H4 (cell line): Measurements from ENCODE around the gene ACOT11. TPM values are rescaled to one million over a fixed set of nuclear protein-coding genes. Genes with fewer than 3 reads are reported as not detected.
A peak's percentile ranks its signal among the peaks of the same experiment; 100 is the strongest.

Source experiments
- DNase-seq: peaks from one replicate; pipeline ENCODE4 v3.0.0-alpha.2; 2015; ENCODE audit warnings: low spot score
- total RNA-seq: library from RNA; depleted of rRNA; stranded (reverse); fragments of >200 nt; shearing (Covaris generic); gene quantifications from 2 replicates; pipeline ENCODE4 v1.2.3, GENCODE V29; 2014

ACOT11 gene
- total RNA-seq, 1 experiment from 2014 or later: 1.5 TPM

- DNase-seq: no peak
Measured at GRCh38 chr1:54585181-54586066, 37.4 kb downstream of the ACOT11 start.

GRCh38 chr1:54588377-54588776 is 40.3 kb downstream of the ACOT11 start:
- no peak for DNase-seq

- no peak for DNase-seq
Measured at GRCh38 chr1:54591127-54591756, 43.2 kb downstream of the ACOT11 start.

GRCh38 chr1:54593571-54594160 is 45.6 kb downstream of the ACOT11 start:
- DNase-seq: no peak

GRCh38 chr1:54594463-54594862 is 46.4 kb downstream of the ACOT11 start:
- DNase-seq: no peak

GRCh38 chr1:54595956-54596498 is 48.0 kb downstream of the ACOT11 start:
- no peak for DNase-seq

GRCh38 chr1:54596756-54597155 is 48.7 kb downstream of the ACOT11 start:
- DNase-seq: no peak

- no peak for DNase-seq
Measured at GRCh38 chr1:54597455-54598030, 49.5 kb downstream of the ACOT11 start.

- no peak for DNase-seq
Measured at GRCh38 chr1:54599211-54599823, 51.3 kb downstream of the ACOT11 start.

- DNase-seq: no peak
Measured at GRCh38 chr1:54600947-54601721, 53.1 kb downstream of the ACOT11 start.

GRCh38 chr1:54601730-54602129 is 53.7 kb downstream of the ACOT11 start:
- no peak for DNase-seq

- no peak for DNase-seq
Measured at GRCh38 chr1:54602554-54602953, 54.5 kb downstream of the ACOT11 start.

- DNase-seq: no peak
Measured at GRCh38 chr1:54603241-54603640, 55.2 kb downstream of the ACOT11 start.

- no peak for DNase-seq
Measured at GRCh38 chr1:54604051-54604450, 56.0 kb downstream of the ACOT11 start.

- peak; percentile 59 for DNase-seq
Measured at GRCh38 chr1:54604572-54605370, 56.7 kb downstream of the ACOT11 start.

- no peak for DNase-seq
Measured at GRCh38 chr1:54606096-54606989, 58.3 kb downstream of the ACOT11 start.

GRCh38 chr1:54606990-54607325 is 58.9 kb downstream of the ACOT11 start:
- no peak for DNase-seq

GRCh38 chr1:54607821-54608565 is 60.0 kb downstream of the ACOT11 start:
- no peak for DNase-seq
